GM23248 (cell line): ENCODE measurements around the gene LDLRAD4. TPM values are rescaled to one million over a fixed set of nuclear protein-coding genes. Genes with fewer than 3 reads are reported as not detected.

ENCODE experiments used
- DNase-seq: peaks from one replicate; pipeline ENCODE4 v3.0.0-alpha.2; 2015
- H2AFZ ChIP-seq: fragments of 200-600 bp; sonication (generic); 2 replicates; pipeline ENCODE4 v1.6.1; 2016; ENCODE audit warnings: antibody characterized with exemption
- H3F3A ChIP-seq: fragments of 200-600 bp; sonication (generic); 2 replicates; pipeline ENCODE4 v1.6.1; 2016; ENCODE audit warnings: mild to moderate bottlenecking, antibody characterized with exemption, mixed run types; ENCODE audit not compliant: insufficient read depth
- H3K27ac ChIP-seq: fragments of 200-600 bp; sonication (generic); 2 replicates; pipeline ENCODE4 v1.5.1; 2016; ENCODE audit warnings: mild to moderate bottlenecking
- H3K27me3 ChIP-seq: fragments of 200-600 bp; sonication (generic); replicated peaks from 2 replicates; pipeline ENCODE4 v1.6.1; 2016; ENCODE audit warnings: mild to moderate bottlenecking; ENCODE audit not compliant: insufficient read depth
- H3K36me3 ChIP-seq: fragments of 200-600 bp; sonication (generic); 2 replicates; pipeline ENCODE4 v1.6.1; 2016; ENCODE audit warnings: low read depth, mild to moderate bottlenecking
- H3K4me1 ChIP-seq: fragments of 200-600 bp; sonication (generic); 2 replicates; pipeline ENCODE4 v1.6.1; 2016; ENCODE audit warnings: mild to moderate bottlenecking; ENCODE audit not compliant: insufficient read depth
- H3K4me2 ChIP-seq: fragments of 200-600 bp; sonication (generic); one replicate; pipeline ENCODE4 v1.6.1; 2016; ENCODE audit warnings: mild to moderate bottlenecking; ENCODE audit not compliant: unreplicated experiment
- H3K4me3 ChIP-seq: fragments of 200-600 bp; sonication (generic); 2 replicates; pipeline ENCODE4 v1.5.1; 2016; ENCODE audit warnings: mild to moderate bottlenecking
- H3K79me2 ChIP-seq: fragments of 200-600 bp; sonication (generic); 2 replicates; pipeline ENCODE4 v1.6.1; 2016; ENCODE audit warnings: mild to moderate bottlenecking; ENCODE audit not compliant: insufficient read depth
- H3K9ac ChIP-seq: fragments of 200-600 bp; sonication (generic); 2 replicates; pipeline ENCODE4 v1.6.1; 2016; ENCODE audit warnings: mild to moderate bottlenecking
- H3K9me2 ChIP-seq: fragments of 200-600 bp; sonication (generic); 2 replicates; pipeline ENCODE4 v1.6.1; 2016; ENCODE audit warnings: mixed run types, mild to moderate bottlenecking, moderate library complexity; ENCODE audit not compliant: insufficient read depth
- H3K9me3 ChIP-seq: fragments of 200-600 bp; sonication (generic); one replicate; pipeline ENCODE4 v1.6.1; 2017; ENCODE audit warnings: low read depth
- H4K20me1 ChIP-seq: fragments of 200-600 bp; sonication (generic); 2 replicates; pipeline ENCODE4 v1.6.0; 2016; ENCODE audit not compliant: insufficient read depth
- EZH2 ChIP-seq: fragments of 200-600 bp; sonication (generic); IDR thresholded peaks from 2 replicates; pipeline ENCODE4 v1.6.1; 2018; ENCODE audit warnings: antibody characterized with exemption, mild to moderate bottlenecking; ENCODE audit not compliant: insufficient read depth, poor library complexity, severe bottlenecking
- EZH2phosphoT487 ChIP-seq: fragments of 200-600 bp; sonication (generic); IDR thresholded peaks from 2 replicates; pipeline ENCODE4 v1.6.1; 2018; ENCODE audit warnings: antibody characterized with exemption, moderate library complexity, mild to moderate bottlenecking, low read depth; ENCODE audit not compliant: insufficient read depth
- WGBS, 2 experiments: methylation state at CpG; one replicate each; pipeline ENCODE4 v1.1.6; 2015 to 2017; ENCODE audit warnings: low lambda C conversion rate in 2 of 2, low coverage in 1 of 2; ENCODE audit errors: missing lambda C conversion rate in 2 of 2; 5-methylcytosine and 5-hydroxymethylcytosine counted together
- in situ Hi-C: fragments of 300-500 bp; cut with MboI; formaldehyde crosslinking; loops from 2 replicates; pipeline ENCODE4 v1.15.0; 2020
- polyA plus RNA-seq: library from polyadenylated mRNA; unstranded; fragments of >200 nt; fragmentation: Nextera tagmentation; extraction: Ambion mirVana; gene quantifications from 2 replicates; pipeline ENCODE4 v1.2.1, GENCODE V29; 2016
- total RNA-seq: library from RNA; depleted of rRNA; stranded (reverse); fragments of >200 nt; shearing (Covaris generic); gene quantifications from 2 replicates; pipeline ENCODE4 v1.2.3, GENCODE V29; 2014

Gene LDLRAD4
- total and polyA plus RNA-seq, 2 experiments from 2014 or later = not detected

DNA sequence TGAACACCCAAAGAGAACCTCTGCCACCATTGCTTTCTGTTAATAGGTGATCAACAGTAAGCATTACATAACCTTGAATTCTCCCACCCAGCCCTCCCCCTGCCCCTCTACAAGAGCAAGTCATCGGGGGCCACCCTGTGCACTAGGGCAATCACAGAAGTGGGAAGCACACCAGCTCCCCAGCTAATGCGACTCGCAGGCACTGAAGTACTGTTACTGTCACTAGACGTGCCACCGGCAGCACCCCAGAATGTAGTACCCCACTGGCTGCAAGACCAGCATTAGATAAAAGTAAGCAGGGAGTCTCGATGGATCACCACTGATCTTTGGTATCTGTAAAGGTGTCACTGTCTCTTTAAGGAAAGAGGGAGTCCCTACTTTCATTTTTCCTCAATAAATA, 340.2 kb downstream of the LDLRAD4 start:
- H3K9ac ChIP-seq = no peak overlapping the region
- in situ Hi-C loops = no loop called here
- H3K4me3 ChIP-seq = no peak overlapping the region
- H3K27ac ChIP-seq = no peak overlapping the region
- H3K9me3 ChIP-seq = no peaks in the 10 kb centered on the region
- 63 to 71% methylated on average over 6 of the region's 6 CpGs for WGBS, 2 experiments
- H3K36me3 ChIP-seq = no peaks in the 10 kb centered on the region
- H3F3A ChIP-seq = no peaks in the 10 kb centered on the region
- H3K79me2 ChIP-seq = no peaks in the 10 kb centered on the region
- H4K20me1 ChIP-seq = no peaks in the 10 kb centered on the region
- no peak overlapping the region for H3K4me2 ChIP-seq
- H3K9me2 ChIP-seq = no peaks in the 10 kb centered on the region
- H2AFZ ChIP-seq = no peak overlapping the region
- no peak for DNase-seq
- no peak for TF ChIP-seq EZH2phosphoT487
- no peak for TF ChIP-seq EZH2
- peaks cover 38% of the 10 kb centered on the region for H3K27me3 ChIP-seq
- no peaks in the 10 kb centered on the region for H3K4me1 ChIP-seq

DNA sequence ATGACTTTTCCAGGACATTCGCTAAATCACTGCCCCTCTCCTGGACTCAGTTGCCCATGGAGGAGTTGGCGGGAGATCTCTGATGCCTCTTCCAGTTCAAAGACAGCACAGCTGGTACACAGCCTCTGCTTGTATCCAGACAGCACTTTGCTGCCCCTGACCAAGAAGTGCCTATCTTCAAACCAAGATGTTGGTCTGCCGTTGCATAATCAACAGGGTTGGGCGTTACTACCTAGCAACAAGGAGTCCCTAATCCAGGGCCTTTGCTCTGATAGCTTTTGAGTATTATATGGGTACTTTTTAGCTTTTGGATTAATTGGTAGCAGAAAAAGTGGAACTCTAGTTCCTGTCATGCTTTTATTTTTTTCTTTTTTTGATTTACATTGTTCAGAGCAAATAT, 341.2 kb downstream of the LDLRAD4 start:
- Histone ChIP-seq H2AFZ (no peak overlapping the region), H3K36me3 (no peaks in the 10 kb centered on the region), H3K4me2 (no peak overlapping the region), H4K20me1 (no peaks in the 10 kb centered on the region), H3K4me1 (no peaks in the 10 kb centered on the region), H3K9me2 (no peaks in the 10 kb centered on the region), H3F3A (no peaks in the 10 kb centered on the region), H3K9ac (no peak overlapping the region), H3K79me2 (no peaks in the 10 kb centered on the region), H3K4me3 (no peak overlapping the region), H3K27ac (no peak overlapping the region), H3K27me3 (peaks cover 36% of the 10 kb centered on the region), H3K9me3 (no peaks in the 10 kb centered on the region)
- 67 to 76% methylated on average over 4 of the region's 4 CpGs for WGBS, 2 experiments
- no peak for TF ChIP-seq EZH2
- TF ChIP-seq EZH2phosphoT487 = no peak
- no peak for DNase-seq
- in situ Hi-C loops = no loop called here

DNA sequence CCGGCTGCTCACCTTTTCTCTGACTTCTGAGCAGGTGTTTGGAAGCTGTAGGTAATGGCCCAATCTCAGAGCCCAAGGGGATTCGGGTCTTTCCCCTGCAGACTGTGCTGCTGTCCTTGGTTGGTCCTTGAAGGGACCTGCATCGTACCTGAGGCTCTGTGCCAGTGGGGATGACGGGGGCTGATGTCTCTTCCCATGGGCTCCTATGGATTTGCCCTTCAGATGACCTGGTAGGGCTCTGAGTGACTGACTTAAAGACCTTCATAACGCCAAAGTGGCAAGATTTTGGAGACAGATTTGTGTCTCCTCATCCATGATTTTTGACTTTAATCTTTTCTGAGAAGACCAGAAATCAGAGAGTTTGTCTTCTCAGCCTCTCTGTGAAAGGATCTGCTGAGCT, 341.7 kb downstream of the LDLRAD4 start:
- H3K79me2 ChIP-seq = no peaks in the 10 kb centered on the region
- no peaks in the 10 kb centered on the region for H3K36me3 ChIP-seq
- WGBS, 2 experiments = 58% methylated on average over 5 of the region's 5 CpGs
- peaks cover 34% of the 10 kb centered on the region for H3K27me3 ChIP-seq
- in situ Hi-C loops = no loop called here
- H3K9me2 ChIP-seq = no peaks in the 10 kb centered on the region
- no peak overlapping the region for H3K4me2 ChIP-seq
- DNase-seq = no peak
- H3F3A ChIP-seq = no peaks in the 10 kb centered on the region
- H3K27ac ChIP-seq = no peak overlapping the region
- no peak overlapping the region for H3K4me3 ChIP-seq
- no peaks in the 10 kb centered on the region for H3K9me3 ChIP-seq
- H3K4me1 ChIP-seq = no peaks in the 10 kb centered on the region
- no peak overlapping the region for H2AFZ ChIP-seq
- TF ChIP-seq EZH2phosphoT487 (no peak), EZH2 (no peak)
- no peaks in the 10 kb centered on the region for H4K20me1 ChIP-seq
- H3K9ac ChIP-seq = no peak overlapping the region

DNA sequence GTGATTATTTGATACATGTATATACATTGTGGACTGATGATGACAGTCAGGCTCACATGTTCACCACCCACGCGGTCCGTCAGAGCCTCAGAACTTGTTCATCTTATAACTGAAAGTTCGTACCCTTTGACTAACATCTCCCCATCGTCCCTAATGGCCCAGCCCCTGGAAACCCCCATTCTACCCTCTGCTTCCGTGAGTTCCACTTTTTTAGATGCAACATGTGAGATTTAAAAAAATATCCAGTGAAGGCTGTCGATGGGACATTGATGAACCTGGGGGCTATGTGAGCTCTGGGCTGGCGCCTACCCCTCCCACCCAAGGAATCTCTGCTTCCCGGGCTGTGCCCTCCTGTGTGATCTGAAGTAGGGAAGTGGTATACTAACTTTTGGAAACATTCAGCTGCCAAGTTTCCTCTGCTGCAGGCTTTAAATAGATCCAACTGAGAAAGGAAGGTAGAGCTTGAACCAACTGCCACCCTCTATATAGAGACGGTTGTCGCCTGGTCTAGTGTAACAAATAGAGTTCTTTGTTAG, 344.0 kb downstream of the LDLRAD4 start:
- Histone ChIP-seq H3K27ac (no peak overlapping the region), H3K4me1 (no peaks in the 10 kb centered on the region), H3K9me2 (no peaks in the 10 kb centered on the region), H4K20me1 (no peaks in the 10 kb centered on the region), H3K79me2 (no peaks in the 10 kb centered on the region), H2AFZ (no peak overlapping the region), H3F3A (no peaks in the 10 kb centered on the region), H3K4me3 (no peak overlapping the region), H3K27me3 (peaks cover 28% of the 10 kb centered on the region), H3K9ac (no peak overlapping the region), H3K9me3 (no peaks in the 10 kb centered on the region), H3K4me2 (no peak overlapping the region), H3K36me3 (no peaks in the 10 kb centered on the region)
- no peak for TF ChIP-seq EZH2phosphoT487
- TF ChIP-seq EZH2 = no peak
- in situ Hi-C loops = no loop called here
- no peak for DNase-seq
- WGBS, 2 experiments = 58 to 62% methylated on average over 11 of the region's 11 CpGs

DNA sequence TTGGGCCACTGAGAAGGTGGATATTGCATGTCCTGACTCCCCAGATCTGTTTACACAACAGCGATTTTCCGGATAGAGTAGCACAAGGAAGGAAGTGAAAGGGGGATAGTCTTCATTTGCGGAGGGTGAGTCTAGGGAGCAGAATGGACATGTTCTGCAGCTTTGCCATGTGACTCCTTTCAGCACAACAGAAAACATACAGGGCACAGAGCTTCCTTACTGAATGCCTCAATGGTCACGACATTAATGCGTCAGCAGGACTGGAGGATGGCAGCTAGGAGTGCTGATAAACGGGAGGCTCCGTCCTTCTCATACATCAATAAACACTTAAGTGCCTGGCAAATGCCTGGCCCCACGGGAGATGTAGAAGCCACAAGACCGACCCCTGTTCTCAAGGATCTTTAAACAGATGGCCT, 344.8 kb downstream of the LDLRAD4 start:
- in situ Hi-C loops = no loop called here
- Histone ChIP-seq H3K27me3 (peaks cover 28% of the 10 kb centered on the region), H3K4me2 (no peak overlapping the region), H3K9ac (no peak overlapping the region), H3K27ac (no peak overlapping the region), H3F3A (no peaks in the 10 kb centered on the region), H4K20me1 (no peaks in the 10 kb centered on the region), H3K79me2 (no peaks in the 10 kb centered on the region), H3K4me3 (no peak overlapping the region), H3K36me3 (no peaks in the 10 kb centered on the region), H2AFZ (no peak overlapping the region), H3K9me2 (no peaks in the 10 kb centered on the region), H3K9me3 (no peaks in the 10 kb centered on the region), H3K4me1 (no peaks in the 10 kb centered on the region)
- 82 to 85% methylated on average over 9 of the region's 9 CpGs for WGBS, 2 experiments
- DNase-seq = no peak
- TF ChIP-seq EZH2 (no peak), EZH2phosphoT487 (no peak)
